A673 (cell line): ENCODE measurements around the gene IQCK. TPM values are rescaled to one million over a fixed set of nuclear protein-coding genes. Genes with fewer than 3 reads are reported as not detected.

Experiments used
- BruUV-seq: library from RNA; stranded (reverse); fragments of 400-500 nt; replicated peaks from 2 replicates; lab custom pipeline; 2021; lab: Mats Ljungman, UMichigan
- CTCF ChIA-PET: fragments of 300-600 bp; sonication (Branson Sonifier 250); formaldehyde crosslinking; loops from one replicate; lab custom pipeline; 2022; ENCODE audit warnings: antibody characterized with exemption; lab: Charles Lee
- POLR2A ChIA-PET: fragments of 300-600 bp; sonication (Branson Sonifier 250); formaldehyde crosslinking; loops from one replicate; lab custom pipeline; 2022; ENCODE audit warnings: antibody characterized with exemption; ENCODE audit not compliant: low non-redundant PET; lab: Charles Lee
- DNase-seq: peaks from one replicate; pipeline ENCODE4 v3.0.0-alpha.2; 2015; ENCODE audit warnings: low spot score
- H3K27ac ChIP-seq: fragments of 200-600 bp; sonication (generic); 2 replicates; pipeline ENCODE4 v1.5.1; 2016; ENCODE audit warnings: mixed run types, low read depth, mild to moderate bottlenecking, mixed read lengths, antibody characterized with exemption, low read length; ENCODE audit not compliant: poor library complexity, severe bottlenecking
- H3K27me3 ChIP-seq: fragments of 200-600 bp; sonication (generic); replicated peaks from 2 replicates; pipeline ENCODE4 v1.6.1; 2017; ENCODE audit warnings: mixed run types, low read depth, mild to moderate bottlenecking, mixed read lengths, antibody characterized with exemption, low read length; ENCODE audit not compliant: insufficient read depth, poor library complexity
- H3K36me3 ChIP-seq: fragments of 200-600 bp; sonication (generic); 2 replicates; pipeline ENCODE4 v1.6.1; 2016; ENCODE audit warnings: mixed run types, mild to moderate bottlenecking, mixed read lengths, antibody characterized with exemption, low read length; ENCODE audit not compliant: insufficient read depth, poor library complexity, severe bottlenecking
- H3K4me1 ChIP-seq: fragments of 200-600 bp; sonication (generic); 2 replicates; pipeline ENCODE4 v1.6.1; 2017; ENCODE audit warnings: mixed run types, mild to moderate bottlenecking, mixed read lengths, antibody characterized with exemption, low read length; ENCODE audit not compliant: insufficient read depth, poor library complexity, severe bottlenecking
- H3K4me3 ChIP-seq: fragments of 200-600 bp; sonication (generic); 2 replicates; pipeline ENCODE4 v1.5.1; 2016; ENCODE audit warnings: low read depth, mixed run types, mild to moderate bottlenecking, mixed read lengths, low read length; ENCODE audit not compliant: poor library complexity, severe bottlenecking
- H3K9me3 ChIP-seq: fragments of 200-600 bp; sonication (generic); 2 replicates; pipeline ENCODE4 v1.6.1; 2016; ENCODE audit warnings: mixed run types, low read depth, mild to moderate bottlenecking, mixed read lengths, antibody characterized with exemption, low read length; ENCODE audit not compliant: poor library complexity, severe bottlenecking
- EZH2 ChIP-seq: fragments of 200-600 bp; sonication (generic); IDR thresholded peaks from 2 replicates; pipeline ENCODE4 v1.6.1; 2017; ENCODE audit warnings: borderline replicate concordance, low read depth, mild to moderate bottlenecking, mixed read lengths, antibody characterized with exemption, low read length; ENCODE audit not compliant: poor library complexity, severe bottlenecking
- intact Hi-C: fragments of 100-400 bp; cut with micrococcal nuclease; formaldehyde crosslinking; loops from one replicate; pipeline ENCODE4 v1.10.0; 2022; ENCODE audit not compliant: unreplicated experiment
- total RNA-seq: library from RNA; stranded (reverse); gene quantifications from 2 replicates; pipeline ENCODE4 v1.2.3, GENCODE V29; 2021
- TF ChIP-seq, protein P1 (sequence below): fragments of 300-800, 200-600 bp; sonication (generic); conservative IDR thresholded peaks from 2 replicates; pipeline ENCODE4 v1.5.1; 2017; ENCODE audit warnings: low read depth, mild to moderate bottlenecking, antibody characterized with exemption, low read length, moderate library complexity, mixed read lengths

Gene IQCK
- total RNA-seq, 1 experiment from 2014 or later: 11.2 TPM

DNA sequence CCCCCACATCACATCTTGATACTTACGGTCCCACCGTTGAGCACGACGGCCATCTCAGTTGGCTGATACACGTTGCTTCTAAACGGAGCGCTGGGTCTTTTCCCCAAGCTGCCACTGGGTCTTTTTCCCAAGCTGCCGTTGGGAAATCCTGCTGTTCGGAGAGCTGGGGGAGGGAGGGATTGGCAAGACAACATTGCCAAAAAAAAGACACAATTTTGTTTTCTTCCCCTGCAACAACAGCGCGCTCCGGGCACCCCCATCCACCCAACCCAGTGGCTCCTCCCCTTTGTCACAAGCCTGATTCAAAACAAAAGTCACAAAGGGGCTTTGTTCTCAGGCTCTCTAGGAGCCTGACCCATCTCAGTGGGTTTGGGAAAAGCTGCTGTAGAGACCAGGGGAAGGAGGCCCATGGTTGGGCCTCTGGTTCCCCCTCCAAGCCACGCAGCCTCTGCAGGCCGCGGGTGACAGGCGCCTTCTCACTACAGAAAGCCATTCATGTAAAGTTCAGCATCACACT lies 143.8 kb downstream of the IQCK start:
- no peak overlapping the region for H3K27ac ChIP-seq
- no peak for DNase-seq

DNA sequence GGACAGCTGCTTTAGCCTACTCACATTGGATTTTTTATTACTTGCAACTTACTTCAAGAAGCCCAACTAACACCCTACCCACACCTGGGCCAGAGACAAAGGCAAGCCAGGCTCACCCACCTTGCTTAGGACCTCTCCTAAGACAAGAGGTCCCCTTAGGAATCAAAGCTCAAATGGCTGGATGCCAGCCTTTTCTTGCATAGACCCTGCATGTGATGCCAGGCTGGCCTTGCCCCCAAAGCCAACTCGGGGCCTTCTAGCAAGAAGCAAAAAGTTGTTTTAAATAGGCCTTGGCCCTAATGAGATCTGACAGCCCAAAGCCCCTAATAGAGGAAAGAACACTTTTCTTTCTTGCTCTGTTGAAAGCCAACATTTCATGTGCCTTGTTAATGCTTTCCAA lies 145.9 kb downstream of the IQCK start:
- TF ChIP-seq, protein P1, sequence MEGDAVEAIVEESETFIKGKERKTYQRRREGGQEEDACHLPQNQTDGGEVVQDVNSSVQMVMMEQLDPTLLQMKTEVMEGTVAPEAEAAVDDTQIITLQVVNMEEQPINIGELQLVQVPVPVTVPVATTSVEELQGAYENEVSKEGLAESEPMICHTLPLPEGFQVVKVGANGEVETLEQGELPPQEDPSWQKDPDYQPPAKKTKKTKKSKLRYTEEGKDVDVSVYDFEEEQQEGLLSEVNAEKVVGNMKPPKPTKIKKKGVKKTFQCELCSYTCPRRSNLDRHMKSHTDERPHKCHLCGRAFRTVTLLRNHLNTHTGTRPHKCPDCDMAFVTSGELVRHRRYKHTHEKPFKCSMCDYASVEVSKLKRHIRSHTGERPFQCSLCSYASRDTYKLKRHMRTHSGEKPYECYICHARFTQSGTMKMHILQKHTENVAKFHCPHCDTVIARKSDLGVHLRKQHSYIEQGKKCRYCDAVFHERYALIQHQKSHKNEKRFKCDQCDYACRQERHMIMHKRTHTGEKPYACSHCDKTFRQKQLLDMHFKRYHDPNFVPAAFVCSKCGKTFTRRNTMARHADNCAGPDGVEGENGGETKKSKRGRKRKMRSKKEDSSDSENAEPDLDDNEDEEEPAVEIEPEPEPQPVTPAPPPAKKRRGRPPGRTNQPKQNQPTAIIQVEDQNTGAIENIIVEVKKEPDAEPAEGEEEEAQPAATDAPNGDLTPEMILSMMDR: no peak
- no peak for TF ChIP-seq EZH2
- H3K27me3 ChIP-seq: no peaks in the 10 kb centered on the region
- H3K4me1 ChIP-seq: no peaks in the 10 kb centered on the region
- no peaks in the 10 kb centered on the region for H3K36me3 ChIP-seq
- no peak overlapping the region for H3K27ac ChIP-seq
- DNase-seq: no peak
- ChIA-PET POLR2A (no interaction called here), CTCF (no interaction called here)
- intact Hi-C loops: no loop called here
- H3K9me3 ChIP-seq: no peaks in the 10 kb centered on the region
- no peak overlapping the region for H3K4me3 ChIP-seq
- BruUV-seq: no TSS peak

More for the DNA sequence above, 143.8 kb downstream of the IQCK start:
- TF ChIP-seq EZH2: no peak
- TF ChIP-seq, protein P1: no peak
- intact Hi-C loops: no loop called here
- H3K4me3 ChIP-seq: no peak overlapping the region
- POLR2A ChIA-PET: no interaction called here
- no peaks in the 10 kb centered on the region for H3K4me1 ChIP-seq
- no TSS peak for BruUV-seq
- H3K27me3 ChIP-seq: no peaks in the 10 kb centered on the region
- no peaks in the 10 kb centered on the region for H3K36me3 ChIP-seq
- H3K9me3 ChIP-seq: no peaks in the 10 kb centered on the region
- CTCF ChIA-PET: no interaction called here

DNA sequence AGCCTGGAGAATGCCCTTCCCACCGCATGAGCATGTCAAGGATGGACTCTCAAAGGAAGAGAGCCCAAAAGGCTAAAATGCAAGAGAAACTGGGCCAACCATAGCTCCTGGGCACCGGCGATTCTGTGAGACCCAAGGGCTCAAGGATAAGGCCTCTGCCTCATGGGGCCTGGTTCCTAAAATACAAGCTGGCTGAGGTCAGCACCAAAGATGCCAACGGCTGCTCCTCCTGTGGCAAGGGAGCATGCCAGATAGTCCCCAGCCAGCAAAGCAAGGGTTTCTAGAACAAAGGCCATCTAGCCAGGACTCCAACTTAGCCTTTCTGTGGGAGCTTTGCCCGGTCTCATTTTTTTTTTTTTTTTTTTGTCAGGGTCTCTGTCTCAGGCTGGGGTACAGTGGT lies 146.5 kb downstream of the IQCK start:
- no peak for DNase-seq
- no peak for TF ChIP-seq EZH2
- TF ChIP-seq, protein P1: no peak
- no peaks in the 10 kb centered on the region for H3K36me3 ChIP-seq
- CTCF ChIA-PET: no interaction called here
- H3K4me3 ChIP-seq: no peak overlapping the region
- no peak overlapping the region for H3K27ac ChIP-seq
- intact Hi-C loops: no loop called here
- no peaks in the 10 kb centered on the region for H3K9me3 ChIP-seq
- POLR2A ChIA-PET: no interaction called here
- no peaks in the 10 kb centered on the region for H3K27me3 ChIP-seq
- BruUV-seq: no TSS peak
- no peaks in the 10 kb centered on the region for H3K4me1 ChIP-seq
